Left lung (tissue), 10 donors: ENCODE data around the gene ST3GAL3. TPM values are rescaled to one million over a fixed set of nuclear protein-coding genes. Genes with fewer than 3 reads are reported as not detected.

ENCODE experiments used
- ATAC-seq: fragments of 200-7000 bp; cut with Tn5 transposase; one replicate; pipeline ENCODE4 v1.9.1; 2020; ENCODE audit warnings: moderate library complexity
- DNase-seq, 4 donors: peaks; one replicate each; pipeline ENCODE4 v3.0.0-alpha.2; 2013 to 2020
- H3K27ac ChIP-seq, 2 donors: fragments of 200-600 bp; sonication (generic) in 1 of 2; one replicate each; pipeline versions ENCODE4 v1.5.0 to v1.8.0; 2020 to 2021
- H3K27me3 ChIP-seq, 2 donors: fragments of 200-600 bp; sonication (generic) in 1 of 2; one replicate each; pipeline versions ENCODE4 v1.5.0 to v1.8.0; 2020 to 2021
- H3K36me3 ChIP-seq, 2 donors: fragments of 200-600 bp; sonication (generic) in 1 of 2; one replicate each; pipeline versions ENCODE4 v1.5.0 to v1.8.0; 2020 to 2021
- H3K4me1 ChIP-seq, 2 donors: fragments of 200-600 bp; one replicate each; pipeline ENCODE4 v1.8.0; 2021
- H3K4me3 ChIP-seq, 2 donors: fragments of 200-600 bp; sonication (generic) in 1 of 2; one replicate each; pipeline versions ENCODE4 v1.5.0 to v1.8.0; 2020 to 2021; ENCODE audit warnings: mild to moderate bottlenecking in 1 of 2
- H3K9me3 ChIP-seq, 2 donors: fragments of 200-600 bp; sonication (generic) in 1 of 2; one replicate each; pipeline versions ENCODE4 v1.5.0 to v1.8.0; 2020 to 2021
- intact Hi-C, 2 donors: fragments of 100-400 bp; cut with DNase I; formaldehyde crosslinking; loops; one replicate each; pipeline versions ENCODE4 v1.11.2 to v1.14.2; 2022
- polyA plus RNA-seq, 6 donors: library from polyadenylated mRNA; unstranded; fragments of 120-200 nt; gene quantifications; one replicate each; pipeline ENCODE4 v1.2.1, GENCODE V29; 2013; ENCODE audit not compliant: insufficient read length in 6 of 6
- total RNA-seq, 2 donors: library from RNA; stranded (reverse); fragmentation: NEBNext Ultra II Directional; extraction: Animal tissue kit (Norgen Biotek cat#: 25700); gene quantifications; one replicate each; pipeline ENCODE4 v1.2.1, GENCODE V29; 2021
- TF ChIP-seq, protein P1 (sequence below), 2 donors: fragments of 200-600 bp; sonication (generic) in 1 of 2; IDR thresholded peaks; one replicate each; pipeline versions ENCODE4 v1.5.0 to v1.8.0; 2021; ENCODE audit warnings: antibody characterized with exemption in 2 of 2
- donor health status: DM: no; HTN: yes; CAD: no.
- donor health status: DM: no; HTN: no; CAD: no.

The ST3GAL3 gene
- total and polyA plus RNA-seq, 8 donors, result 18.9 to 42.4 (median 34.4) TPM

DNA sequence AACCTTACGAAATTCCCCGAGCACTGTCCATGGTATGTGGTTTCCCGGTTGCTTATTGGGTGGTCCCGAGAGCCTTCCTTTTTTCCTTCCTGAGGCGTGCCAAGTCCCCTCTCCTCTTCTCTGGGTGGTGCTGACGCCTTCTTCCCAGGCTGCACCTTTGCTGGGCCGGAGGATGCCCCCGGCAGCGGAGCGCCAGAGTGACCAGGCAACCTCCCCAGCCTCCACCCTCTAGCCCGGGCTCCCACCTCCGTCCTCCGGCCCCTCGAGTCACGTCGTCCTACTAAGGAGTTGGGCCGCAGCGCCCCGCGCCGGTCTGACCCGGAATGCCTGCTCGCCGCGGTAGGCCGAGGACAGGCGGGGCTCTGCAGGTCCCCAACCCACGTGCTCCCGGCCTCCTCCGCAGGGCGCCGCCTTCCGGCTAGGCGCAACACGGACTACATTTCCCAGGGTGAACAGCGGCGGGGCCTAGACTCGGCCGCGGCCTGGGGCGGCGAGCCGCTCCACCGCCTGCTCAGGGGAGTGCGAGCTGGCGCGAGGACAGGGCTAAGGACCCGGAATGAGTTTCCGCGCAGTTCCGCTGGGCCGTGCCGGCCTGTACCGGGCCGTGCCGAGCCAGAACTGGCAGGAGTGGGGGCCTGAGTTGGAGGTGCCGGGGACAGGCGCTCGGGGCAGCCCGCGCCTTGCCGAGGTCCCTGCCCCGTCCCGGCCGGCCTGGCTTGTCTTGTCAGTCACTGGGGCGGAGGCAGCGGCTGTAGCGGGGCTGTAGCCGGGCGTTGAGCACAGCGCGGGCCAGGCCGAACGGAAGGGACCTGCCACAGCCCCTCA lies 239.1 kb downstream of the ST3GAL3 start, which contains the start of gene IPO13:
Gene IPO13, plus strand, starts transcription at position 715 of the 825 bp plus-strand sequence. CDS start 651 bp downstream, outside the sequence.
- DNase-seq (peak; percentile 96 to 99 (median 97)), ATAC-seq (peak; percentile 99)
- Histone ChIP-seq H3K4me1 (peaks cover 12 to 36% of the 10 kb centered on the region in 2 donors), H3K27me3 (no peaks in the 10 kb centered on the region), H3K27ac (peak within 1 kb of the TSS; percentile 92 to 96), H3K4me3 (peak within 1 kb of the TSS; percentile 79 to 91), H3K36me3 (peaks cover 0 to 11% of the 10 kb centered on the region in 2 donors), H3K9me3 (no peaks in the 10 kb centered on the region)
- intact Hi-C loops, result no loop called here
- TF ChIP-seq, protein P1, sequence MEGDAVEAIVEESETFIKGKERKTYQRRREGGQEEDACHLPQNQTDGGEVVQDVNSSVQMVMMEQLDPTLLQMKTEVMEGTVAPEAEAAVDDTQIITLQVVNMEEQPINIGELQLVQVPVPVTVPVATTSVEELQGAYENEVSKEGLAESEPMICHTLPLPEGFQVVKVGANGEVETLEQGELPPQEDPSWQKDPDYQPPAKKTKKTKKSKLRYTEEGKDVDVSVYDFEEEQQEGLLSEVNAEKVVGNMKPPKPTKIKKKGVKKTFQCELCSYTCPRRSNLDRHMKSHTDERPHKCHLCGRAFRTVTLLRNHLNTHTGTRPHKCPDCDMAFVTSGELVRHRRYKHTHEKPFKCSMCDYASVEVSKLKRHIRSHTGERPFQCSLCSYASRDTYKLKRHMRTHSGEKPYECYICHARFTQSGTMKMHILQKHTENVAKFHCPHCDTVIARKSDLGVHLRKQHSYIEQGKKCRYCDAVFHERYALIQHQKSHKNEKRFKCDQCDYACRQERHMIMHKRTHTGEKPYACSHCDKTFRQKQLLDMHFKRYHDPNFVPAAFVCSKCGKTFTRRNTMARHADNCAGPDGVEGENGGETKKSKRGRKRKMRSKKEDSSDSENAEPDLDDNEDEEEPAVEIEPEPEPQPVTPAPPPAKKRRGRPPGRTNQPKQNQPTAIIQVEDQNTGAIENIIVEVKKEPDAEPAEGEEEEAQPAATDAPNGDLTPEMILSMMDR (IDR thresholded peaks at IDR 0.05), result peak; percentile 60 to 69

DNA sequence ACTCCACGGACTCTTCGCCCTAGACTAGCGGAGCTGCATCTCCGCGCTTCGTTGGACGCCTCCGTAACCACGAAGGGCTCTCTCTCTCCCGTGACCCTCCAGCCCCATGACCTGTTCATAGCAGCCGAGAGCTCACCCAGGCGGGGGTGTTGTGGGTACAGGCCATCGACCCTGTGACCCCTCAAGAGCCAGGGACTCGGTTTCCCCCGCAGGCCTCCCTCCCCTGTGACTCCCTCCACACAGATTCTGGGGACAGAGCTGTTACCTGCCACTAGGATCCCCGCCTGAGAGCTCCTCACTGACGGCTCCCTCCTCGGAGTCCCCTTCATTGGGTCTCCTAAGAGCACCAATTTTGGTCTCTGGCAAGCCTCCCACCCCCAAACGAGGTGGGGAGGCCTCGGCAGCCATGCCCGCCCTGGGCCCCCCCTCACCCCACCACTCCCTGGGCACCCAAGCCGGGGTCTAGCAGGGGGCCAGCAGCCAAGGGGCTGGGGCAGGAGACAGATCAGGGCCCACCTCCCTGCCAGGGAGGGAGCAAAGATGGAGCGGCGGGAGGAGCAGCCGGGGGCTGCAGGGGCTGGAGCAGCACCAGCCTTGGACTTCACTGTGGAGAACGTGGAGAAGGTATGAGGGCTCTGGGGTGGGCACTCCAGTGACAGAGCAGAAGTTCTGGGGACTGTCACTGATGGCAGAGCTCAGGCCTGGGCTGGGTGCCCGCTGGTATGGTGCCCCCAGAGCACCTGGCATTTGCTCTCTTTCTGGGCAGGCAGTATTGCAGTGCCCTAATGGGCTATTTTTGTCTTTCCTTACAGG lies 239.9 kb downstream of the ST3GAL3 start:
- DNase-seq (no peak), ATAC-seq (no peak)
- no peaks in the 10 kb centered on the region for H3K27me3 ChIP-seq
- H3K9me3 ChIP-seq, result no peaks in the 10 kb centered on the region
- H3K4me1 ChIP-seq, result peaks cover 12 to 36% of the 10 kb centered on the region in 2 donors
- peaks cover 0 to 11% of the 10 kb centered on the region in 2 donors for H3K36me3 ChIP-seq
- peak overlapping the region; percentile 92 to 96 for H3K27ac ChIP-seq
- intact Hi-C loops, result no loop called here
- TF ChIP-seq, protein P1 (IDR thresholded peaks at IDR 0.05), result no peak
- H3K4me3 ChIP-seq, result peak overlapping the region; percentile 79 to 91

DNA sequence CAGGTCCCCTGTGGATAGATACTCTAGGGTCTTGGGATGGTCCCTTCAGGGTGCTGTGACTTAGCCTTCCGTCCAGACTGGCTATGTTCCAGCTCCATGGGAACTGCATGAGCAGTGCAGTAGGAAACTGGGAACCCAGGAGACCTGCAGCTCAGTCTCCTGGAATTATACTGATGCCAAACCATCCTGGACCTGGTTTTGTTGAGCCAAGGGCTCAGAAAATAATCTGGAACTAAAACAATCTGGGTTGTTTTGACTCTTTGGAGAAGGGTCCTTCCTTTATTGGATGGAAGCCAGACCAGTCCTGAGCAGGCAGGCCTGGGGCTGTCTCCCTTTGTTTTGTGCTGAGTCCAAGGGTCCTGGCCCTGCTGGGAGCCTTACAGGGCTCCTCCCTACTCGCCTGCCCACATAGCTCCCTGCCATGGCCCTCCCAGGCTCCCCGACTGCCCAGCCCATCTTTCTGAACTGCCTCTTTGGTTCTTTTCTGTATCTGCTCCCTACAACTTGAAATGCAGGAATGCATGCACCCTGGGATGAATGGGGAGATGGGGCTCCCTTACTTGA lies 240.6 kb downstream of the ST3GAL3 start:
- H3K36me3 ChIP-seq, result peaks cover 0 to 11% of the 10 kb centered on the region in 2 donors
- no peak overlapping the region for H3K27ac ChIP-seq
- peaks cover 12 to 36% of the 10 kb centered on the region in 2 donors for H3K4me1 ChIP-seq
- peak overlapping the region; percentile 79 to 91 for H3K4me3 ChIP-seq
- TF ChIP-seq, protein P1 (IDR thresholded peaks at IDR 0.05), result no peak
- H3K27me3 ChIP-seq, result no peaks in the 10 kb centered on the region
- DNase-seq (no peak), ATAC-seq (no peak)
- no peaks in the 10 kb centered on the region for H3K9me3 ChIP-seq
- intact Hi-C loops, result no loop called here

DNA sequence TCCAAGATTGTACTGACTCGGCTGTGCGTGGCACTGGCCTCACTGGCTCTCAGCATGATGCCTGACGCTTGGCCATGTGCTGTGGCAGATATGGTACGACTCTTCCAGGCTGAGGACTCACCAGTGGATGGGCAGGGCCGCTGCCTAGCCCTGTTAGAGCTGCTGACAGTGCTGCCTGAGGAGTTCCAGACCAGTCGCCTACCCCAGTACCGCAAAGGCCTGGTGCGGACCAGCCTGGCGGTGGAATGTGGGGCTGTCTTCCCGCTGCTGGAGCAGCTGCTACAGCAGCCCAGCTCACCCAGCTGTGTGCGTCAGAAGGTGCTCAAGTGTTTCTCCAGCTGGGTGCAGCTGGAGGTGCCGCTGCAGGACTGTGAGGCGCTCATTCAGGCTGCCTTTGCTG lies 242.3 kb downstream of the ST3GAL3 start:
- no peak for ATAC-seq
- Histone ChIP-seq H3K27me3 (no peaks in the 10 kb centered on the region), H3K9me3 (no peaks in the 10 kb centered on the region), H3K27ac (no peak overlapping the region), H3K4me3 (no peak overlapping the region), H3K36me3 (peaks cover 0 to 16% of the 10 kb centered on the region in 2 donors), H3K4me1 (peaks cover 12 to 36% of the 10 kb centered on the region in 2 donors)
- TF ChIP-seq, protein P1 (IDR thresholded peaks at IDR 0.05), result no peak
- intact Hi-C loops, result no loop called here
- DNase-seq, result no peak
